Nephron progenitor cell (in vitro differentiated cells): ENCODE measurements around the gene ATXN7L2.

Experiments used
- DNase-seq: peaks from one replicate; pipeline ENCODE4 v3.0.0; 2021
- H3K27ac Mint-ChIP-seq: 2 replicates; pipeline ENCODE4 v1.8.0; 2021; ENCODE audit warnings: mild to moderate bottlenecking, moderate library complexity, mixed read lengths
- H3K27me3 Mint-ChIP-seq: 2 replicates; pipeline ENCODE4 v1.8.0; 2021; ENCODE audit warnings: mild to moderate bottlenecking, low read depth, mixed read lengths; ENCODE audit not compliant: poor library complexity
- H3K36me3 Mint-ChIP-seq: 2 replicates; pipeline ENCODE4 v1.8.0; 2021; ENCODE audit warnings: low read depth, mixed read lengths
- H3K4me1 Mint-ChIP-seq: 2 replicates; pipeline ENCODE4 v1.8.0; 2021; ENCODE audit warnings: mixed read lengths
- H3K4me3 Mint-ChIP-seq: 2 replicates; pipeline ENCODE4 v1.8.0; 2021; ENCODE audit warnings: mild to moderate bottlenecking, moderate library complexity, mixed read lengths
- H3K9me3 Mint-ChIP-seq: 2 replicates; pipeline ENCODE4 v1.8.0; 2021; ENCODE audit warnings: mild to moderate bottlenecking, moderate library complexity, mixed read lengths
- CTCF ChIP-seq: fragments of 200-600 bp; sonication (generic); IDR thresholded peaks from 2 replicates; pipeline ENCODE4 v1.5.0; 2021; ENCODE audit warnings: antibody characterized with exemption

Gene ATXN7L2

GRCh38 chr1:109492779-109493178, 9.1 kb downstream of the ATXN7L2 start:
- Mint-ChIP-seq H3K27ac (no peak overlapping the region), H3K4me3 (peak overlapping the region; percentile 62), H3K27me3 (no peaks in the 10 kb centered on the region), H3K4me1 (peaks cover 37% of the 10 kb centered on the region), H3K36me3 (peaks cover 13% of the 10 kb centered on the region), H3K9me3 (no peaks in the 10 kb centered on the region)
- no peak for TF ChIP-seq CTCF
- DNase-seq: no peak

GRCh38 chr1:109493227-109493626, 9.5 kb downstream of the ATXN7L2 start:
- no peaks in the 10 kb centered on the region for H3K27me3 Mint-ChIP-seq
- DNase-seq: no peak
- no peak overlapping the region for H3K27ac Mint-ChIP-seq
- H3K9me3 Mint-ChIP-seq: no peaks in the 10 kb centered on the region
- peaks cover 8% of the 10 kb centered on the region for H3K36me3 Mint-ChIP-seq
- H3K4me3 Mint-ChIP-seq: peak overlapping the region; percentile 92
- no peak for TF ChIP-seq CTCF
- H3K4me1 Mint-ChIP-seq: peaks cover 42% of the 10 kb centered on the region

GRCh38 chr1:109493805-109494539, 10.3 kb downstream of the ATXN7L2 start, which contains the start of gene CYB561D1:
Gene CYB561D1 (plus strand): TSS chr1:109494094. CDS start chr1:109494140, 46 bp downstream.
- Mint-ChIP-seq H3K27me3 (no peaks in the 10 kb centered on the region), H3K36me3 (peaks cover 7% of the 10 kb centered on the region), H3K4me3 (peak within 1 kb of the TSS; percentile 92), H3K4me1 (peaks cover 49% of the 10 kb centered on the region), H3K27ac (peak within 1 kb of the TSS; percentile 83), H3K9me3 (no peaks in the 10 kb centered on the region)
- peak; percentile 95 for TF ChIP-seq CTCF
- peak; percentile 91 for DNase-seq

GRCh38 chr1:109495738-109496137, 12.0 kb downstream of the ATXN7L2 start:
- H3K4me3 Mint-ChIP-seq: peak overlapping the region; percentile 92
- DNase-seq: no peak
- TF ChIP-seq CTCF: no peak
- no peak overlapping the region for H3K27ac Mint-ChIP-seq
- peaks cover 62% of the 10 kb centered on the region for H3K4me1 Mint-ChIP-seq
- H3K36me3 Mint-ChIP-seq: peaks cover 7% of the 10 kb centered on the region
- H3K27me3 Mint-ChIP-seq: no peaks in the 10 kb centered on the region
- H3K9me3 Mint-ChIP-seq: no peaks in the 10 kb centered on the region

GRCh38 chr1:109497449-109498160, 13.9 kb downstream of the ATXN7L2 start:
- Mint-ChIP-seq H3K36me3 (peaks cover 7% of the 10 kb centered on the region), H3K9me3 (no peaks in the 10 kb centered on the region), H3K27ac (no peak overlapping the region), H3K4me1 (peaks cover 66% of the 10 kb centered on the region), H3K27me3 (no peaks in the 10 kb centered on the region), H3K4me3 (no peak overlapping the region)
- no peak for TF ChIP-seq CTCF
- DNase-seq: no peak
